ENCODE results near the gene CCDC60. TPM values are rescaled to one million over a fixed set of nuclear protein-coding genes. Genes with fewer than 3 reads are reported as not detected.

The CCDC60 gene
- total RNA-seq, 1 experiment from 2014 or later, result not detected

GRCh38 chr12:119573086-119573485 lies 238.6 kb downstream of the CCDC60 start:
- ChIA-PET POLR2A (no interaction called here), CTCF (no interaction called here), RAD21 (ENCODE audit: low non-redundant PET in 1 of 2, low total read pairs in 2 of 2, uncharacterized antibody in 2 of 2, unreplicated experiment in 2 of 2) (no interaction called here)
- H3K36me3 ChIP-seq (ENCODE audit: control insufficient read depth in 1 of 2, insufficient read depth in 2 of 2, low read length in 2 of 2), result no peaks in the 10 kb centered on the region
- ATAC-seq (no peak), DNase-seq (ENCODE audit: low read depth, low spot score) (no peak)
- intact Hi-C loops (cut with micrococcal nuclease), result no loop called here
- TF ChIP-seq CBX3 (IDR thresholded peaks at IDR 0.05; ENCODE audit: low read depth) (no peak), ATF3 (IDR thresholded peaks at IDR 0.05) (no peak), CEBPB (IDR thresholded peaks at IDR 0.05; ENCODE audit: low read depth) (no peak), SP1 (IDR thresholded peaks at IDR 0.05; ENCODE audit: low read depth) (no peak), POLR2A (IDR thresholded peaks at IDR 0.05; ENCODE audit: borderline replicate concordance, extremely low read depth, insufficient read depth, insufficient read length) (no peak), SIN3A (IDR thresholded peaks at IDR 0.05; ENCODE audit: low read depth) (no peak), SRF (IDR thresholded peaks at IDR 0.05; ENCODE audit: low read depth) (no peak), ZFX (IDR thresholded peaks at IDR 0.05) (no peak), EZH2 (IDR thresholded peaks at IDR 0.05) (no peak), JUND (IDR thresholded peaks at IDR 0.05) (no peak), ZNF274 (IDR thresholded peaks at IDR 0.05; ENCODE audit: low read depth, low read length) (no peak), POLR2AphosphoS5 (IDR thresholded peaks at IDR 0.05; ENCODE audit: low read depth, low read length) (no peak), EGR1 (IDR thresholded peaks at IDR 0.05; ENCODE audit: low read depth) (no peak), MAX (IDR thresholded peaks at IDR 0.05) (no peak), EZH2phosphoT487 (IDR thresholded peaks at IDR 0.05; ENCODE audit: borderline replicate concordance) (no peak), FOSL1 (IDR thresholded peaks at IDR 0.05; ENCODE audit: low read depth) (no peak)
- TF ChIP-seq, protein P1, sequence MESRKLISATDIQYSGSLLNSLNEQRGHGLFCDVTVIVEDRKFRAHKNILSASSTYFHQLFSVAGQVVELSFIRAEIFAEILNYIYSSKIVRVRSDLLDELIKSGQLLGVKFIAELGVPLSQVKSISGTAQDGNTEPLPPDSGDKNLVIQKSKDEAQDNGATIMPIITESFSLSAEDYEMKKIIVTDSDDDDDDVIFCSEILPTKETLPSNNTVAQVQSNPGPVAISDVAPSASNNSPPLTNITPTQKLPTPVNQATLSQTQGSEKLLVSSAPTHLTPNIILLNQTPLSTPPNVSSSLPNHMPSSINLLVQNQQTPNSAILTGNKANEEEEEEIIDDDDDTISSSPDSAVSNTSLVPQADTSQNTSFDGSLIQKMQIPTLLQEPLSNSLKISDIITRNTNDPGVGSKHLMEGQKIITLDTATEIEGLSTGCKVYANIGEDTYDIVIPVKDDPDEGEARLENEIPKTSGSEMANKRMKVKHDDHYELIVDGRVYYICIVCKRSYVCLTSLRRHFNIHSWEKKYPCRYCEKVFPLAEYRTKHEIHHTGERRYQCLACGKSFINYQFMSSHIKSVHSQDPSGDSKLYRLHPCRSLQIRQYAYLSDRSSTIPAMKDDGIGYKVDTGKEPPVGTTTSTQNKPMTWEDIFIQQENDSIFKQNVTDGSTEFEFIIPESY (IDR thresholded peaks at IDR 0.05; ENCODE audit: extremely low read depth, insufficient replicate concordance, low read length), result no peak
- TF ChIP-seq, protein P2, sequence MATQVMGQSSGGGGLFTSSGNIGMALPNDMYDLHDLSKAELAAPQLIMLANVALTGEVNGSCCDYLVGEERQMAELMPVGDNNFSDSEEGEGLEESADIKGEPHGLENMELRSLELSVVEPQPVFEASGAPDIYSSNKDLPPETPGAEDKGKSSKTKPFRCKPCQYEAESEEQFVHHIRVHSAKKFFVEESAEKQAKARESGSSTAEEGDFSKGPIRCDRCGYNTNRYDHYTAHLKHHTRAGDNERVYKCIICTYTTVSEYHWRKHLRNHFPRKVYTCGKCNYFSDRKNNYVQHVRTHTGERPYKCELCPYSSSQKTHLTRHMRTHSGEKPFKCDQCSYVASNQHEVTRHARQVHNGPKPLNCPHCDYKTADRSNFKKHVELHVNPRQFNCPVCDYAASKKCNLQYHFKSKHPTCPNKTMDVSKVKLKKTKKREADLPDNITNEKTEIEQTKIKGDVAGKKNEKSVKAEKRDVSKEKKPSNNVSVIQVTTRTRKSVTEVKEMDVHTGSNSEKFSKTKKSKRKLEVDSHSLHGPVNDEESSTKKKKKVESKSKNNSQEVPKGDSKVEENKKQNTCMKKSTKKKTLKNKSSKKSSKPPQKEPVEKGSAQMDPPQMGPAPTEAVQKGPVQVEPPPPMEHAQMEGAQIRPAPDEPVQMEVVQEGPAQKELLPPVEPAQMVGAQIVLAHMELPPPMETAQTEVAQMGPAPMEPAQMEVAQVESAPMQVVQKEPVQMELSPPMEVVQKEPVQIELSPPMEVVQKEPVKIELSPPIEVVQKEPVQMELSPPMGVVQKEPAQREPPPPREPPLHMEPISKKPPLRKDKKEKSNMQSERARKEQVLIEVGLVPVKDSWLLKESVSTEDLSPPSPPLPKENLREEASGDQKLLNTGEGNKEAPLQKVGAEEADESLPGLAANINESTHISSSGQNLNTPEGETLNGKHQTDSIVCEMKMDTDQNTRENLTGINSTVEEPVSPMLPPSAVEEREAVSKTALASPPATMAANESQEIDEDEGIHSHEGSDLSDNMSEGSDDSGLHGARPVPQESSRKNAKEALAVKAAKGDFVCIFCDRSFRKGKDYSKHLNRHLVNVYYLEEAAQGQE (IDR thresholded peaks at IDR 0.05; ENCODE audit: low read depth), result no peak
- H3K4me3 ChIP-seq (replicated peaks in 1 of 2; ENCODE audit: low read depth in 1 of 2, low read length in 2 of 2), result no peak overlapping the region
- H3K4me2 ChIP-seq (ENCODE audit: low read length), result no peak overlapping the region
- no peak overlapping the region for H2AFZ ChIP-seq (ENCODE audit: low read depth, low read length, poor library complexity, severe bottlenecking)
- H3K27ac ChIP-seq (ENCODE audit: low read depth, low read length), result no peak overlapping the region
- no peaks in the 10 kb centered on the region for H3K9me2 ChIP-seq (ENCODE audit: insufficient read depth)
- H3K4me1 ChIP-seq (ENCODE audit: control insufficient read depth in 1 of 2, insufficient read depth in 2 of 2, low read length in 2 of 2), result peaks cover 0 to 6% of the 10 kb centered on the region in 2 experiments; a peak in 2 of 4 replicates
- BruUV-seq (replicated peaks), result no TSS peak
- H3K9me3 ChIP-seq (ENCODE audit: control insufficient read depth in 1 of 2, insufficient read depth in 1 of 2, low read depth in 1 of 2, low read length in 2 of 2), result no peaks in the 10 kb centered on the region
- no peaks in the 10 kb centered on the region for H3K27me3 ChIP-seq (ENCODE audit: insufficient read depth, low read length)
- no peaks in the 10 kb centered on the region for H3K79me2 ChIP-seq (ENCODE audit: insufficient read depth, low read length)
- H3K9ac ChIP-seq (ENCODE audit: low read length), result no peak overlapping the region
- H4K20me1 ChIP-seq (ENCODE audit: insufficient read depth), result no peaks in the 10 kb centered on the region

All from HCT116 (cell line).